GM19025 (cell line): Measurements from ENCODE around the gene OR10J1.

ENCODE experiments used
- ATAC-seq: cut with Tn5 transposase; IDR thresholded peaks from one replicate; pipeline ENCODE4 v1.9.1; 2021; ENCODE audit warnings: mild to moderate bottlenecking, low read depth, moderate library complexity; ENCODE audit not compliant: unreplicated experiment

The OR10J1 gene

DNA sequence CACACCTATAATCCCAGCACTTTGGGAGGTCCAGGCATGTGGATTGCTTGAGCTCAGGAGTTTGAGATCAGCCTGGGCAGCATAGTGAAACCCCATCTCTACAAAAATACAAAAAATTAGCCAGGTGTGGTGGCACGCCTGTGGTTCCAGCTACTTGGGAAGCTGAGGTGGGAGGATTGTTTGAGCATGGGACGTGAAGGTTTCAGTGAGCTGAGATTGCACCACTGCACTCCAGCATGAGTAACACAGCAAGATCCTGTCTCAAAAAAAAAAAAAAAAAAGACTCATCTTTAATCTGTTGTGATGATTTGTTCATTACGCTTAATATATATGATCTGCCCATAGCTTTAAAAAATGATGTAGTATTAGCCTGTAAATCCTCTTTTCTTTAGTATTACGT is 44.0 kb downstream of the OR10J1 start:
- no peak for ATAC-seq
